ENCODE results near the gene NTM.

The NTM gene

DNA sequence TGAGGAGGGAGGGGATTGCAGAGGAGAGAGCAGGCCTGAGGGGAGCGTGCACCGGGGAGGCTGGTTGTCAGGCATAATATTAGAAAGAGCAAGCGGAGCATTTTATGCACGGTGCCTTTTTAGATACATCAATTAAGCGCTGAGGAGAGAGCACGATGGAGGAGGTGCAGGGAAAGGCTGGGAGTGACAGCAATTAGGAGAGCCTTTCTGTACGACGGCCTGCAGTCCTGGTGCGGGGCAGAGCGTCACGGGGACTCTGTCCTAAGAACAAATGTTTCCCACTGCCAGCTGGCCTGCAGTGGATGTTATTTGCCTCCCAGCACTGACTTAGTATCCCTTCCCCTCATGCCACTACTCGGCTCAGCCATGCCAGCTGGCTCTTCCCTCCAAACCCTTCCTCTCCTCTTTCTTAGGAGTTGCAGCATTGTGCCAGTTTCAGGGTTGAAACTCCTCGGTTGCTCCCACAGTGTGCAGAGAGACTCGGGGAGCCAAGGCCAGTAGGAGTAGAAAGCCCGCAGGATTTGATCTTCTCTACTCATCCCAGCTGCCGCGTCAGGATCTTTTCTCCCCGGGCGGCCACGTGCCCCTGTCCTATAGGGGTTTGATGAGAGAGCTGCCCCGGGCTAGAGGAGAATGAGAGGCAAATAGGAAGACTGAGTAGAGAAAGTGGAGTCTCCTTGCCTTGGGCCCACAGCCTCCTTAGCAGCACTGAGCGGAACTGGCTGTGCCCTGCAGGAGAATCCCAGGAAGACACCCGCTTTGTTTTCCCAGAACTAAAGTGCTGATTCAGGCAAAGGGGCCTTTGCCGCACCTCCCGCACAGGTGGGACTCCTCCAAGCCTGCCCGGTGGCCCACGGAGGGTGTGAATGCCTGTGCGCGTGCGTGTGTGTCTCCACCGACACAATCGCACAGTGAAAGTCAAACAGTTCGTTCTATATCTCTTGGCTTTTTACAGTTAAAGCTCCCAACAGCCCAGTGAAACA is 875.3 kb downstream of the NTM start:
- TF ChIP-seq, protein P1, sequence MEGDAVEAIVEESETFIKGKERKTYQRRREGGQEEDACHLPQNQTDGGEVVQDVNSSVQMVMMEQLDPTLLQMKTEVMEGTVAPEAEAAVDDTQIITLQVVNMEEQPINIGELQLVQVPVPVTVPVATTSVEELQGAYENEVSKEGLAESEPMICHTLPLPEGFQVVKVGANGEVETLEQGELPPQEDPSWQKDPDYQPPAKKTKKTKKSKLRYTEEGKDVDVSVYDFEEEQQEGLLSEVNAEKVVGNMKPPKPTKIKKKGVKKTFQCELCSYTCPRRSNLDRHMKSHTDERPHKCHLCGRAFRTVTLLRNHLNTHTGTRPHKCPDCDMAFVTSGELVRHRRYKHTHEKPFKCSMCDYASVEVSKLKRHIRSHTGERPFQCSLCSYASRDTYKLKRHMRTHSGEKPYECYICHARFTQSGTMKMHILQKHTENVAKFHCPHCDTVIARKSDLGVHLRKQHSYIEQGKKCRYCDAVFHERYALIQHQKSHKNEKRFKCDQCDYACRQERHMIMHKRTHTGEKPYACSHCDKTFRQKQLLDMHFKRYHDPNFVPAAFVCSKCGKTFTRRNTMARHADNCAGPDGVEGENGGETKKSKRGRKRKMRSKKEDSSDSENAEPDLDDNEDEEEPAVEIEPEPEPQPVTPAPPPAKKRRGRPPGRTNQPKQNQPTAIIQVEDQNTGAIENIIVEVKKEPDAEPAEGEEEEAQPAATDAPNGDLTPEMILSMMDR (IDR thresholded peaks at IDR 0.05; ENCODE audit: borderline replicate concordance, insufficient read depth, low read depth, low read length): no peak

DNA sequence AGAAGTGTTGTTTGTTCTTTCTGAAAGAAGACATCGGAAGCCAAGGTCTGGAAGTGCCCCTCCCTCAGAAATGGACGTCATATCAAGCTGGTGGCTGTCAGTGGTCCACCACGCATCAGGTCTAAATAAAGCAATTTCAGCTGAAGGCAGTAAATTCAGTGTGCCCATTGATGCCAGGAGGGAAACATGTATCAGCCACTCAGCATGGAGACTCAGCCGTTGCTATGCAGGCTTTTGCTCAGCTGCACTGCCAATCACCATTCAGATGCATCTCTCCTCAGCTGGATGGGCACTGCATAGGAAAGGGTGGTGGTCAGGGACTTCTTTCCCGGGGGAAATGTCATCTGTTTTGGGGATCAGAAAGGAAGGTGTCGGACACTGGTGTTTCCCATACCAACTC is 878.2 kb downstream of the NTM start:
- no peak overlapping the region for H3K4me3 ChIP-seq (ENCODE audit: low read depth, low read length)
- TF ChIP-seq, protein P1 (IDR thresholded peaks at IDR 0.05; ENCODE audit: borderline replicate concordance, insufficient read depth, low read depth, low read length): no peak

More for the DNA sequence above, 875.3 kb downstream of the NTM start:
- H3K4me3 ChIP-seq (ENCODE audit: low read depth, low read length): no peak overlapping the region

DNA sequence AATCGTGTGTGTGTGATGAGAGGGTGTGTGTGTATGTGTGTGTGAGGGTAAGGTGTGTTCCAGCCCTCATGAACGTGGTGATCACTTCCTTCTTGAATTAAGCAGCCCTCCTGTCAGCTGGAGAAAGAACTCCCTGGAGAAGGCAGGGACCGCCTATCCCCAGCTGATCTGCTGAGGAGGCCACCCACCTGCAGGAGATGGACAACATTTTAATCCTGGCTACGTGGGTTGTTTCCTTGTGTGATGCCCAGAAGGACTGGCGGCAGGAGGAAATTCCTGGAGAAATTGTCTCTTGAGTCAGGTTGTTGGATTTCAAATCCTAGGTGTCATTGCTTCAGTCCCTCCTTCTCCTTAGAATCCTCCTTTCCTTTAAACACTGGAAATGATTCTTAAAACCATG is 878.8 kb downstream of the NTM start:
- TF ChIP-seq, protein P1 (IDR thresholded peaks at IDR 0.05; ENCODE audit: borderline replicate concordance, insufficient read depth, low read depth, low read length): no peak
- no peak overlapping the region for H3K4me3 ChIP-seq (ENCODE audit: low read depth, low read length)

DNA sequence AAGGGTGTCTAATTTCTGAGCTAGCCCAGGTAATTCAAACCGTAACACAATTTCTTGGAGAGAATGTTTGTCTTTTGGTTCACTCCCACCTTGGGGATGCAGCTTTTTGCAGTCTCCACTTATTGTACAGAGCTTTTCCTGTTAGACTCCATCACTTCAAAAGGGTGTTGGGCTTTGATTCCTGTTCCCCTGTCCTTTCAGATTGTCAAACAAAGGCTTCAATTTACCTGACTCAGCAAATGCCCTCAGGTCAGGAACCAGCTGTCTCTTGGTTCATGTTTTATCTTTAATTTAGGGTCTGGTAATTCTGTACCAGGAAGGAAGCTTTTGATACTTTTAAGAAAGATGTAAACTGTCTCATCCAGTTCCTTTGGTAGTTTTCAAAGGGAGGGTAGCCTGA is 880.6 kb downstream of the NTM start:
- no peak overlapping the region for H3K4me3 ChIP-seq (ENCODE audit: low read depth, low read length)
- TF ChIP-seq, protein P1 (IDR thresholded peaks at IDR 0.05; ENCODE audit: borderline replicate concordance, insufficient read depth, low read depth, low read length): no peak

DNA sequence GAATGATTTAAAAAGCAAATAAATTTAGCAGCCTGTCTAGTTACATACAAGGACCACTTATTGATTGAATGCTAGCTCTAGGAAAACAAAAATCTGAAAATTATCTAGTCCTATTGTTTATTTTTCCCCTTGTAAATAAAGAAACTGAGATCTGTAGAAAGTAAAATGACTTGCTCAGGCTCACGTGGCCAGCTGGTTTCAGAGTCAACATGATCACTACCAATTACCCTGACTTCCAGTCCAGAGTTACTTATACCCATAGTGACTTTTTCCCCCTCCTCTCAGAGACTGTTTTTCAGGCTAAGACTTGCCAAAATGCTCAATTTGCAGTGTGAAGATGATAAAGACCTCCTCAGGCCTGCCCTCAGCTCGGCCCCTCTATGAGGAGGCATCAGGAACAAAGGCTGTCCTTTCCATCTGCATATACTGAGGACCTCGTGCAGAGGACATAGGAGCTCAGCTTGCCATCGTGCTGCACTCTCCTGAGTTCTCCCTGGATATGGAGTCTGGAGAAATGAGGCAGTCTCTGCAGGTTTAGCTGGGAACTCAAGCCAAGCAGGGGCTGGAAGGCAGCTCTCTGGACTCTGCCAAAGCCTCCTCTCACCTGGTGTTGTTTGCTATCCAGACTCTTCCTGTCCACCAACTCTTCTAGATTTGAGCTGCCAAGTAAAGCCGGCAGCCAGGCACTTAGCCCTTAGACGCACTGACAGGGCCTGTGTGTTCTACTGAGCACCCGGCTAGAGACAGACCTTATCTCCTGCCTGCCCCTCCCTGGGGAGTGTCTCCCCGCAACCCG is 883.3 kb downstream of the NTM start:
- TF ChIP-seq, protein P1 (IDR thresholded peaks at IDR 0.05; ENCODE audit: borderline replicate concordance, insufficient read depth, low read depth, low read length): no peak
- H3K4me3 ChIP-seq (ENCODE audit: low read depth, low read length): no peak overlapping the region

DNA sequence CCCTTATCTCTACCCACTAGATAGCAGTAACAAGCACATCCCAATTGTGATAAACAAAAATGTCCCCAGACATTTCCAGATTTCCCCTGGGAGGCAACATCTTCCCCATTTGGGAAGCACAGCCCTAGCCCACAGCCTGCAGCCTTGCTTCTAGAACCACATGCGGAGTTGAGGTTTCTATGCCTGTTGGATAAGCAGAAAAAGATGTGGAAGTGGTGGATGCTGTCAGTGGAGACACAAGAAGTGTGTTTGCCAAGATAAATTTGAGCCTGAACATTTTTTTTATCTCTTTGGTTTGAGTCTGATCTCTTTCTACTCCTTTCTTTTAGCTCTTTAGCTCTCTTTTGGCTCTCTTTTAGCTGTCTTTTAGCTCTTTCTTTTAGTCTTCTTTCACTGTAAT is 884.5 kb downstream of the NTM start:
- TF ChIP-seq, protein P1 (IDR thresholded peaks at IDR 0.05; ENCODE audit: borderline replicate concordance, insufficient read depth, low read depth, low read length): no peak
- H3K4me3 ChIP-seq (ENCODE audit: low read depth, low read length): no peak overlapping the region

Data from GM12875 (cell line).